AG20443 (cell line): ENCODE measurements around the gene PI4KA.

Source experiments
- DNase-seq: peaks from one replicate; pipeline ENCODE4 v3.0.0; 2012; ENCODE audit warnings: low spot score, mixed read lengths

PI4KA gene

DNA sequence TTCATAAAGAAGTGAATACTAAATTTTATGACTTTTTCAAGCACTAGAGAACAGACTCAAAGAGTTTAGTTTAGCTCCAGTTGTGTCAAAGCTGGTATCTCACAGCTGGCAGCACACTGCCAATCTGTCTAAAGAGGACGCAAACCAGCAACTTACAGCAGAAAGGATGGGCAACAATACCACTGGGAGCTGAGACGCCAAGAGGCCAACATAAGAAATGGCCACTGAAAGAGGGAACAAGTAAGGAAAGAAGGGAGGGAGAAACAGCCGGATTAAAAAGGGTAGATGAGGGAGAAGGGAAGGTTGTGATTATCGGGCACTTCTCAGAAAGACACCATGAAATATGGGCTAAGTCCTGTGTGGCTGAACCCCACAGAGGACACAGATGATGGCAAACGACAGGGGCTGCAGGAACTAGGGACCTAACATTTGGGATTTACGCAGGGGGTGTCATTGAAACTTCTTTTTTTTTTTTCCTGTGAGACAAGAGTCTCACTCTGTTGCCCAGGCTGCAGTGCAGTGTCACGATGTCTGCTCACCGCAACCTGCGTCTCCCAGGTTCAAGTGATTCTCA, 43.0 kb downstream of the PI4KA start:
- DNase-seq = no peak

GRCh38 chr22:20814221-20814808, 44.3 kb downstream of the PI4KA start:
- DNase-seq = no peak

DNA sequence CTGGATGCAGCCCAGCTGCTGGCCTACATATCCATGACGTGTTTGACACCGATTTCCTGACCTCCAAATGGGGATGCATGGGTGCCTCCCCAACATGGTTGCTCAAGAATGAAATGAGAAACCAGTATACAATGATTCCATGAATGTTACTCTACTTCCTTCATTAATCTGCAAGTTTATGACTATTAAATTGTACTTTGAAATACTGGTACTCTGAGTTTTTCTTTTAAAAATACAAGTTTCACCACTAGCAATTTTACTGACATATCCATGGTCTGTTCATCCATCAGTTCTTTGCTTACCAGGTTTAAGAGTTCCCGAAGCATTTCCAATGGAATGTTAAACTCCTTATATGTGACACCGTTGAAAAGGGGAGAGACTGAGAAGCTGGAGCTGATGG, 45.6 kb downstream of the PI4KA start:
- DNase-seq = no peak

GRCh38 chr22:20811971-20812660, 46.5 kb downstream of the PI4KA start:
- no peak for DNase-seq

GRCh38 chr22:20811171-20811570, 47.4 kb downstream of the PI4KA start:
- no peak for DNase-seq

GRCh38 chr22:20810645-20811044, 48.0 kb downstream of the PI4KA start:
- no peak for DNase-seq

DNA sequence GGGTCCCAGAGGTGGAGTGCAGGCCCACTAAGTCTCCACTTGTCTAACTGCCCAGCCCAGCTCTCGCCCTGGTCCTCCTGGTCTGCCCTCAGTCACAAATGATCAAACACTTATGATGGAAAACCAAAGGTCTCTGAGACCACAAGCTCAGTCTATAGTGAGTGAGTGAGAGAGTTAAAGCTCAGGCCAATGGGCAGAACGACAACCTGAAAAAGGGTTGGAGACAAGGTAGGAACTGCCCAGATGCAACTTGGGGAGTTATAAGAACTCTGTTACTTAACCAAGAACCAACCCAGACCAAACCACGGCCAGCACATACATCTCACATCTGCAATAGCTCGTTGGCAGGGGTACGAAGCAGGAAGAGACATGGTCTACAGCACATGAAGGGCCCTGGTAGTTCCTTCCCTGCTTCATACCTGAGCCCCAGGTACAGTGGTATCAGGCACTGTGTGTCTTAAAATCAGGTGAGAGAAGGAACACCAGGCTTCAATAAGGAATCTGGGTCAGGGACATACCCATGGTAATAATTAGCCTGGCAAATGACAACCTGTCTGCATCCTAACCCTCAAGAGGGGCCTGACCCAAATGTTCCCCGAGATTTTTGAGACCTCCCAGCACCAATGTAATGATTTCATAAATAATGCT, 48.9 kb downstream of the PI4KA start:
- no peak for DNase-seq

DNA sequence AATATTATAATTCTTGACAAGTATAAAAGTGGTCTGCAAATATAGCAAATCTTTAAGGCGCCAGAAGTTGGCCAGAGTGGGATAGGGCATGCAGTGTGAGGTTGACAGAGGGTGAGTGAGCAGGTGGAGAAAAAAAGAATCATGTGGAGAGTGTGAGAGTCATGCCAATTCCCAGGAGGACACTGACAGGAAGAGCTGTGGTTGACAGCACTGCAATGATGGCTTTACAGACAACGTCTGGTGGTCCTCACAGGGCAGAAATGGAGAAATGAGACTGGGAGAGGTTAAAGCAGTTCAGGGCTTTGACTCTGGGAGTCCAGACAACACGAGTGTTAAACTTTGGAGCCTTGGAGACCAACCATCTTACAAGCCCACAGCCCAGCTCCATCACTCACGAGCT, 49.8 kb downstream of the PI4KA start:
- DNase-seq = no peak

DNA sequence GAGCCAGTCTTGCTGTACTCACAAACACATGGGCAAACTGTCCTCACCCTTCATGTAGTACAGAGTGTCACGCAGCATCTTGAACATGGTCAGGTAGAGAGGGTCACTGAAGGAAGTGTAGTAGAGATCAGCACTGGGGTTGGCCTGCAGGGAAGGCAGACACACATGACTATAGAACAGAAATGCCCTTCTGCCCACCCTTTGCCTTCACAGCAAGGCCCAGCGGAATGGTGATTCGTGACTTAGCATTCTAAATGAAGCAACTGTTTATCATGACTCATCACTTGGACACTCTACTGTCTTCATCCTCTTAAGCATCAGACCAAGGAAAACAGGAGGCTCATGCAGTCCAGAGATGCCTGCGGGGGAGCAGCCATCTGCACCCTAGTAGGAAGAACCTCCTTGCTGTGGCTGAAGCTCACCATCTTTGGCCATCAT, 51.3 kb downstream of the PI4KA start:
- DNase-seq = peak; percentile 94

DNA sequence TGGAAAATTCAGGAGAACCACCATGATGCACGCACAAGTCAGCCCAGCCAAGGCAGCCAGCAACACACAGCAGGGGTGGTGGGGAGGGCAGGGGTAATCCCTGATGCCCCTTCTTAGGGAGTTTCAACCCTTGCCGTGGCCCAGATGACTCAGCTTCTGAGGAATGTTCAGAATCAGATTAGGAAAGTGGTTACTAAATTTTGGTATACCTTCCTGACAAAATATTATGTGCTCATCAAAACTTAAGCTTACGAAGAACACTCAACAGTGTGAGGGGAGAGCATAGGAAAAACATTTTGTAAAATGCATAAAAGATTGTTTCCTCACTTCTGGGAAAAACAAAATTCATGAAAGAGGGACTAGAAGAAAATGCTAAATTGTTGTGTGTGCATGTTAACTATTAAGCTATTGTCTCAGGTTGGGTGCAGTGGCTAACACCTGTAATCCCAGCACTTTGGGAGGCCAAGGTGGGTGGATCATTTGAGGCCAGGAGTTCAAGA, 52.6 kb downstream of the PI4KA start:
- DNase-seq = peak; percentile 43

DNA sequence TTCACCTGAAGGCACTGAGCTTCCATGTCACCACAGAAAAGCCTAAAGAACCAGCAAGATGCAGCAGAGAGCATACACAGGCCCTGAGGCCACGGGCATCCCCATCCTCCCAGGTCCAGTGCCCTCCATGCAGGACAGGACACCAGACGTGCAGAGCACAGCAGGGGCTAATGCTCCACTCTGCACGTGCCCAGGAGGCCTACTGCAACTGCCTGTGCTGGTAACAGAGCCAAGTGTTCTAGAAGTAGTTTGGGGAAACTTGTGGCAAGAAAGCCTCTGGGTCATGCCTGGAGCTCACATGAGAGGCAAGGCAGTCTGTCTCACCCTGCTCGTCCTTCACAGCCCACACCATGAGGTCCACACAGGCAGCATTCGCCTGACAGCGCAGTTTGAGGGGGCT, 54.0 kb downstream of the PI4KA start:
- DNase-seq = no peak

DNA sequence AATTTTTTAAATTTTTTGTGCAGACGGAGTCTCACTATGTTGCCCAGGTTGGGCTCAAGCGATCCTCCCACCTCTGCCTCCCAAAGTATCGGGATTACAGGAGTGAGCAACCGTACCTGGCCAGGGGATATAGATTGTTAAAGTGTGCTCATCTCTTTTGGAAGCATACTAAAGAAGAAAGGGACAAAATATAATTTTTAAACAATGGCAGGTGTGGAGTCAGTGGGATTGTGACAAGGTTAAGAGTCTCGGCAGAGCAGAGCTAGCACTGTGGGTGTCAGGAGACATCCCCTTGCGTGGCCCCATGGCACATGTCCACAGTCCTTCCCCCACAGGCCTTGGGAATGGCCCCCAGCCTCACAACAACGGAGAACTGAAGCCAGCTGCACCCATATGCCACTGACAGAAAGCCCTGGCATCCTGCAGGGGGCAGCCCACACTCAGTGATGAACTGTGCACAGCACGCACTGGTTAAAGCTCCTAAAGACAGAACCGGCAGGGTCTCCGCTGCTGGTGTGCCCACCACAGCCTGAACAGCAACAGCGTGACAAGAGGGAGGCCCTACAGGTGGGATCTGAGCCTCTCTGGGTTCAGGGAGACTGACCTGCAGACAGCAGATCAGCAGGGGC, 54.8 kb downstream of the PI4KA start:
- DNase-seq = peak; percentile 52

DNA sequence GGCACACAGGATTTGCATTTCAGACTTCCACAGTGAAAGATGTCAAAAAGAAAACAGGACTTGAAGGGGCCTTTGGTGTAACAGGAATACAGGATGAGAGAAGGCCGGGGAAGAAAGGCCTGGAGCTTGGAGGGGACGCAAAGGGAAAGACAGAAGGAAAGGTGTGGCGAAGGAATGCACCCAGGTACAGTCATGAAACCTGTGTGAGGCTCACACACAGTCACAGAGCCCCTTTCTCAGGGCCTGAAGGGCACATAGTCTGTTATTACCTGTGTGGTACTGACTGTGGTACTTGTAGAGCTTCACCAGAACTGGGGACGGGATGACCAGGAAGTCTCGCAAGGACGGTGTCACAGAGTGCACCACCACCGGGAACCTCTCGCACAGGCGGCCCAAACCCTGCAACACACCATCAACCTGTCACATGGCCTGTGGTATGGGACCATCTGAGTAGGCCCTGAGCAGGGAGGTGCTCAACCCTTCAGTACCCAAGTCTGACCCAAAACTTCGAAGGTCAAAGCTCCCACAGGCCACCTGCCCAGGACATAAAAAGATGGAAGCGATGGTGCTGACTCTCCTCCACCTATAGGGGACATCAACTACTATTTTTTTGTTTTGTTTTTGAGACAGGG, 55.6 kb downstream of the PI4KA start:
- no peak for DNase-seq

GRCh38 chr22:20802452-20802851, 56.2 kb downstream of the PI4KA start:
- DNase-seq = no peak

DNA sequence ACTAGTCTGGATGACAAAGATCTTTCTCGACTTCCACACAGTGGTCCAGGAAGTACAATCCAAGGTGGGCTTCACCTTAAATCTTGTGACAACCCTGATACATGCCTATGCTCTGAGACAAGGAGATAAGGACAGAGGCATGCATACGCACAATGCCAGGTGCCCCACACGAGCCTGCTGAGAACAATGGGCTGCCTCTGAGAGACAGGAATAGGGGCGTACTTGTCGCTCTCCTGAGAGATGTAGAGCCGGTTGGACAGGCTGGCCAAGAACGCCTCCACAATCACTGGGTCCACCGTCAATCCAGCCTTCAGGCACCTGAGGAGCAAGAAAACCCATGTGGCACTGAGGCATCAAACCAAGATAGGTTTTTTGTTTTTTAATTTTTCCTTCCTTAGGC, 59.2 kb downstream of the PI4KA start:
- DNase-seq = no peak

DNA sequence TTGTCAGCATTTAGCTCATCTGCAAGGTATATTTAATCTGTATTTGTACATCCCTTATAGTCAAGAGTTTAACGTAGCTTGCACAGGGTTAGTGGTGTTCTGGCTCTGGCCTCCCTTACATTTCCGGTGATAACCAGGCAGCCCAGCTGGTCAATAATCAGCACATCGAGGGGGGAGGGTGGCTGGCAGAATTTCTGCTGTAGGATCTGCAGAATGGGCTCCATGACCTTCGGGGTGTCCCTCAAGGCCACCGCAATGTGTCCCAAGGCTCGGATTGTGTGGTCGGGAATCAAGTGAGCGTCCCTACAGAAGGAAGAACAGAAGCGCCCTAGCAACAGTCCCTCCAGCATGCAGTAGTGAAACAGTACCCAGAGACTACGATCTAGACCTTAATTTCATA, 59.6 kb downstream of the PI4KA start:
- DNase-seq = no peak

GRCh38 chr22:20798218-20798617, 60.4 kb downstream of the PI4KA start:
- DNase-seq = no peak

DNA sequence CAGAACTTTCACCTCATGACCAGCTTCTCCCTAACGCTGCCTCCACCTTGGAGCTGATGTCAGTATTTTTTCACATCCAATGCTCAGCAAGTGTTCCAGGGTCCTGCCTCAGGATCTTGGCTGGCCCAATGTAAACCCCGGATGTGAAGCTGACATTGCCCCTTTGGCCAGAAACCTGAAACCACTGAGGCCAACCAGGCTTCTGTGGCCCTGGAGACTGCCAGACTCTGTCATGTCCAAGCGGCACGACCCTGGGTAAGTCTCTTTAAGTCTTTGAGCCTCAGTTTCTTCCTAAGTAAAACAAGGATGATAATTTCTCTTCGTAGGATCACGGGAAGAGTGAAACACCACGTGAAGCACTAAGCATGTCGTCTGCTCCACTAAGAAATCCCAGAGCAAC, 61.9 kb downstream of the PI4KA start:
- no peak for DNase-seq

GRCh38 chr22:20794650-20795413, 63.8 kb downstream of the PI4KA start:
- DNase-seq = no peak

- DNase-seq = no peak
These were observed 64.6 kb downstream of the PI4KA start for GRCh38 chr22:20793748-20794649.
